WTC11 (cell line): ENCODE results near the gene RAPGEF6. TPM values are rescaled to one million over a fixed set of nuclear protein-coding genes. Genes with fewer than 3 reads are reported as not detected.

Experiments
- ATAC-seq: fragments of 200-7000 bp; cut with Tn5 transposase; 2 replicates; pipeline ENCODE4 v1.10.0; 2021; ENCODE audit warnings: mild to moderate bottlenecking, moderate library complexity
- CTCF ChIA-PET: fragments of 300-600 bp; sonication (Branson Sonifier 250); formaldehyde crosslinking; loops from one replicate; lab custom pipeline; 2021; ENCODE audit warnings: antibody characterized with exemption; lab: Charles Lee
- POLR2A ChIA-PET: fragments of 350-600 bp; sonication (Branson Sonifier 250); formaldehyde crosslinking; loops from one replicate; lab custom pipeline; 2021; ENCODE audit warnings: antibody characterized with exemption; lab: Charles Lee
- DNase-seq: peaks from one replicate; pipeline ENCODE4 v3.0.0; 2021; ENCODE audit warnings: low spot score
- H3K27ac Mint-ChIP-seq: 2 replicates; pipeline ENCODE4 v1.8.0; 2021; ENCODE audit warnings: mixed read lengths
- H3K27me3 Mint-ChIP-seq: 2 replicates; pipeline ENCODE4 v1.8.0; 2021; ENCODE audit warnings: low read depth, mild to moderate bottlenecking, moderate library complexity, mixed read lengths
- H3K36me3 Mint-ChIP-seq: 2 replicates; pipeline ENCODE4 v1.8.0; 2021; ENCODE audit warnings: mixed read lengths
- H3K4me1 Mint-ChIP-seq: 2 replicates; pipeline ENCODE4 v1.8.0; 2022; ENCODE audit warnings: mixed read lengths
- H3K4me3 Mint-ChIP-seq: 2 replicates; pipeline ENCODE4 v1.8.0; 2021; ENCODE audit warnings: mild to moderate bottlenecking, moderate library complexity, mixed read lengths
- H3K9me3 Mint-ChIP-seq: 2 replicates; pipeline ENCODE4 v1.8.0; 2021; ENCODE audit warnings: mixed read lengths
- ATF6 ChIP-seq: sonication (generic); formaldehyde crosslinking; IDR thresholded peaks from 2 replicates; pipeline ENCODE4 v1.8.1; 2023; ENCODE audit warnings: mild to moderate bottlenecking, missing genetic modification reagents
- E2F1 ChIP-seq: sonication (generic); formaldehyde crosslinking; IDR thresholded peaks from 2 replicates; pipeline ENCODE4 v1.8.0; 2022; ENCODE audit warnings: mild to moderate bottlenecking, missing genetic modification reagents
- NR3C1 ChIP-seq: sonication (generic); formaldehyde crosslinking; conservative IDR thresholded peaks from 2 replicates; pipeline ENCODE4 v1.8.1; 2023; ENCODE audit warnings: low read depth, mild to moderate bottlenecking, missing genetic modification reagents
- RELA ChIP-seq: sonication (generic); formaldehyde crosslinking; IDR thresholded peaks from 2 replicates; pipeline ENCODE4 v1.8.1; 2022; ENCODE audit warnings: missing genetic modification reagents, mild to moderate bottlenecking, borderline replicate concordance
- ZBTB21 ChIP-seq: sonication (generic); formaldehyde crosslinking; IDR thresholded peaks from 2 replicates; pipeline ENCODE4 v1.8.1; 2023; ENCODE audit warnings: mild to moderate bottlenecking, missing genetic modification reagents, borderline replicate concordance
- ZMAT4 ChIP-seq: fragments of 250-450 bp; sonication (Bioruptor Pico); IDR thresholded peaks from 2 replicates; pipeline ENCODE4 v1.9.0; 2021; ENCODE audit warnings: mild to moderate bottlenecking
- ZNF423 ChIP-seq: fragments of 250-450 bp; sonication (Bioruptor Pico); IDR thresholded peaks from 2 replicates; pipeline ENCODE4 v2.1.2; 2022; ENCODE audit warnings: mild to moderate bottlenecking, moderate library complexity
- ZNF532 ChIP-seq: fragments of 250-450 bp; sonication (Bioruptor Pico); IDR thresholded peaks from 2 replicates; pipeline ENCODE4 v1.9.0; 2021; ENCODE audit warnings: mild to moderate bottlenecking, borderline replicate concordance
- ZNF671 ChIP-seq: fragments of 250-450 bp; sonication (Bioruptor Pico); IDR thresholded peaks from 2 replicates; pipeline ENCODE4 v1.8.0; 2021; ENCODE audit warnings: mild to moderate bottlenecking
- total RNA-seq: library from RNA; stranded (reverse); gene quantifications from 3 replicates; pipeline ENCODE4 v1.2.3, GENCODE V29; 2021
- TF ChIP-seq, protein P1 (sequence below): sonication (generic); formaldehyde crosslinking; IDR thresholded peaks from 2 replicates; pipeline ENCODE4 v1.8.1; 2022; ENCODE audit warnings: low read depth, missing genetic modification reagents, borderline replicate concordance
- TF ChIP-seq, protein P2 (sequence below): sonication (generic); formaldehyde crosslinking; IDR thresholded peaks from 2 replicates; pipeline ENCODE4 v1.8.1; 2023; ENCODE audit warnings: mild to moderate bottlenecking, missing genetic modification reagents, borderline replicate concordance
- TF ChIP-seq, protein P3 (sequence below): sonication (generic); formaldehyde crosslinking; conservative IDR thresholded peaks from 2 replicates; pipeline ENCODE4 v1.8.1; 2022; ENCODE audit warnings: mild to moderate bottlenecking, missing genetic modification reagents
- TF ChIP-seq, protein P4 (sequence below): sonication (generic); formaldehyde crosslinking; IDR thresholded peaks from 2 replicates; pipeline ENCODE4 v1.8.0; 2022; ENCODE audit warnings: mild to moderate bottlenecking, missing genetic modification reagents

Gene RAPGEF6
- total RNA-seq, 1 experiment from 2014 or later, result 18.0 TPM

DNA sequence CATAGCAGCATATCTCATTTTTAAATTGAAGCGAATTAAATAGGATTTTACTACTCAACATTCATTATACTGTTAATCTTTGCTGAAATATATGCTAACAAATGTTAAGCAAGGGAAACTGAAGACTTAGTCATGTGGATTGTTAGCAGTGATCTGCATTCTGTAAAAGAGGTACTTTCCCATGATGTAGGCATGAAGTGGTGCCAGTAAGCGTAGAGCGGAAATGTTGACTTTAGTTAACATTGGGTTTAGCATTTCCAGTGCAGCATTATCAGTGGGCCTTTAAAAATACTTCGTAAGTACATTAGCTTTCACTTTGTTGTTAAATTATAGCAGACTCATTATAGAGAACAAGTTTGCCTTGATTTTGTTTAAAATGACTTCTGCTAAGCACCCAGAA, 240.9 kb downstream of the RAPGEF6 start (continued):
- TF ChIP-seq ATF6 (CRISPR knock-in tag), result no peak

GRCh38 chr5:131393498-131393968, 241.5 kb downstream of the RAPGEF6 start:
- ChIA-PET CTCF (no interaction called here), POLR2A (no interaction called here)
- H3K4me3 Mint-ChIP-seq, result no peak overlapping the region
- H3K27me3 Mint-ChIP-seq, result no peaks in the 10 kb centered on the region
- no peaks in the 10 kb centered on the region for H3K9me3 Mint-ChIP-seq
- no peaks in the 10 kb centered on the region for H3K4me1 Mint-ChIP-seq
- TF ChIP-seq, protein P1, sequence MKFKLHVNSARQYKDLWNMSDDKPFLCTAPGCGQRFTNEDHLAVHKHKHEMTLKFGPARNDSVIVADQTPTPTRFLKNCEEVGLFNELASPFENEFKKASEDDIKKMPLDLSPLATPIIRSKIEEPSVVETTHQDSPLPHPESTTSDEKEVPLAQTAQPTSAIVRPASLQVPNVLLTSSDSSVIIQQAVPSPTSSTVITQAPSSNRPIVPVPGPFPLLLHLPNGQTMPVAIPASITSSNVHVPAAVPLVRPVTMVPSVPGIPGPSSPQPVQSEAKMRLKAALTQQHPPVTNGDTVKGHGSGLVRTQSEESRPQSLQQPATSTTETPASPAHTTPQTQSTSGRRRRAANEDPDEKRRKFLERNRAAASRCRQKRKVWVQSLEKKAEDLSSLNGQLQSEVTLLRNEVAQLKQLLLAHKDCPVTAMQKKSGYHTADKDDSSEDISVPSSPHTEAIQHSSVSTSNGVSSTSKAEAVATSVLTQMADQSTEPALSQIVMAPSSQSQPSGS (CRISPR knock-in tag), result no peak
- TF ChIP-seq ZMAT4 (CRISPR knock-in tag), result no peak
- TF ChIP-seq ZNF532 (CRISPR knock-in tag), result no peak
- no peak for TF ChIP-seq RELA (CRISPR knock-in tag)
- TF ChIP-seq, protein P2, sequence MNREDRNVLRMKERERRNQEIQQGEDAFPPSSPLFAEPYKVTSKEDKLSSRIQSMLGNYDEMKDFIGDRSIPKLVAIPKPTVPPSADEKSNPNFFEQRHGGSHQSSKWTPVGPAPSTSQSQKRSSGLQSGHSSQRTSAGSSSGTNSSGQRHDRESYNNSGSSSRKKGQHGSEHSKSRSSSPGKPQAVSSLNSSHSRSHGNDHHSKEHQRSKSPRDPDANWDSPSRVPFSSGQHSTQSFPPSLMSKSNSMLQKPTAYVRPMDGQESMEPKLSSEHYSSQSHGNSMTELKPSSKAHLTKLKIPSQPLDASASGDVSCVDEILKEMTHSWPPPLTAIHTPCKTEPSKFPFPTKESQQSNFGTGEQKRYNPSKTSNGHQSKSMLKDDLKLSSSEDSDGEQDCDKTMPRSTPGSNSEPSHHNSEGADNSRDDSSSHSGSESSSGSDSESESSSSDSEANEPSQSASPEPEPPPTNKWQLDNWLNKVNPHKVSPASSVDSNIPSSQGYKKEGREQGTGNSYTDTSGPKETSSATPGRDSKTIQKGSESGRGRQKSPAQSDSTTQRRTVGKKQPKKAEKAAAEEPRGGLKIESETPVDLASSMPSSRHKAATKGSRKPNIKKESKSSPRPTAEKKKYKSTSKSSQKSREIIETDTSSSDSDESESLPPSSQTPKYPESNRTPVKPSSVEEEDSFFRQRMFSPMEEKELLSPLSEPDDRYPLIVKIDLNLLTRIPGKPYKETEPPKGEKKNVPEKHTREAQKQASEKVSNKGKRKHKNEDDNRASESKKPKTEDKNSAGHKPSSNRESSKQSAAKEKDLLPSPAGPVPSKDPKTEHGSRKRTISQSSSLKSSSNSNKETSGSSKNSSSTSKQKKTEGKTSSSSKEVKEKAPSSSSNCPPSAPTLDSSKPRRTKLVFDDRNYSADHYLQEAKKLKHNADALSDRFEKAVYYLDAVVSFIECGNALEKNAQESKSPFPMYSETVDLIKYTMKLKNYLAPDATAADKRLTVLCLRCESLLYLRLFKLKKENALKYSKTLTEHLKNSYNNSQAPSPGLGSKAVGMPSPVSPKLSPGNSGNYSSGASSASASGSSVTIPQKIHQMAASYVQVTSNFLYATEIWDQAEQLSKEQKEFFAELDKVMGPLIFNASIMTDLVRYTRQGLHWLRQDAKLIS (CRISPR knock-in tag), result no peak
- no peak for TF ChIP-seq ZBTB21 (CRISPR knock-in tag)
- H3K27ac Mint-ChIP-seq, result no peak overlapping the region
- no peak for DNase-seq
- H3K36me3 Mint-ChIP-seq, result peaks cover 39% of the 10 kb centered on the region
- ATAC-seq, result no peak

DNA sequence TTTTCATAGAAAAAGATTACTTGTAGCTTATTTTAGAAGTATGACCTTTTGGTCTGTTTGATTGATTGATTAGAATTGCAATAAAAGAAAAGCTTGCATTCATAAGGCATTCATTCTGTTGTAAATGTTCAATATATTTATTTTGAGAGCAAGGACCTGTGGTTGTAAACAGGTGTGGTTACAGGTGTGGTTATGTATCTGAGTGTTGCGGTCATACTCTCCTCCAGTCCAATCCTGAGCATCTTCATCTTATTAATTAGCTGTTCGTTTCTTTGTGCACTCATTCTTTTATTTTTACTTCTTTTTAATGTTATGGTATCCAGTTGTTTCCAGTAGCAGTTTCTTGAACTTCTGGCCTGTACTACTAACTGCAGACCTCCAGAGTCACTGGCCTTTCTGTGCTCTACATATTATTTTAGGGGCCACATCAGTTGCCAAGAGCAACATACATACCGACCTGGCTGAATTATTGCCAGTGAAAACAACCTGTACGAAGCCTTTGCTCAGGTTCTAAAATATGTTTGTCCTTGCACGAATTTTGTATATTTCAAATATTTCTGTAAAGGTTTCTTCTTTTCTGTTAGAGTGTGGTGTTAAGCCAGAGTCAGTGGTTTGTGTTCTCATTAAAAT, 242.4 kb downstream of the RAPGEF6 start:
- H3K27ac Mint-ChIP-seq, result no peak overlapping the region
- H3K9me3 Mint-ChIP-seq, result no peaks in the 10 kb centered on the region
- CTCF ChIA-PET, result no interaction called here
- H3K36me3 Mint-ChIP-seq, result peaks cover 39% of the 10 kb centered on the region
- no peaks in the 10 kb centered on the region for H3K4me1 Mint-ChIP-seq
- DNase-seq, result no peak
- no peak overlapping the region for H3K4me3 Mint-ChIP-seq
- POLR2A ChIA-PET, result no interaction called here
- no peaks in the 10 kb centered on the region for H3K27me3 Mint-ChIP-seq
- no peak for ATAC-seq
- TF ChIP-seq ZBTB21 (CRISPR knock-in tag), result no peak
- TF ChIP-seq, protein P3, sequence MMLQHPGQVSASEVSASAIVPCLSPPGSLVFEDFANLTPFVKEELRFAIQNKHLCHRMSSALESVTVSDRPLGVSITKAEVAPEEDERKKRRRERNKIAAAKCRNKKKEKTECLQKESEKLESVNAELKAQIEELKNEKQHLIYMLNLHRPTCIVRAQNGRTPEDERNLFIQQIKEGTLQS, result no peak
- no peak for TF ChIP-seq ZNF423 (CRISPR knock-in tag)
- TF ChIP-seq NR3C1 (CRISPR knock-in tag), result no peak
- no peak for TF ChIP-seq E2F1
- no peak for TF ChIP-seq ZNF671 (CRISPR knock-in tag)
- TF ChIP-seq, protein P4, sequence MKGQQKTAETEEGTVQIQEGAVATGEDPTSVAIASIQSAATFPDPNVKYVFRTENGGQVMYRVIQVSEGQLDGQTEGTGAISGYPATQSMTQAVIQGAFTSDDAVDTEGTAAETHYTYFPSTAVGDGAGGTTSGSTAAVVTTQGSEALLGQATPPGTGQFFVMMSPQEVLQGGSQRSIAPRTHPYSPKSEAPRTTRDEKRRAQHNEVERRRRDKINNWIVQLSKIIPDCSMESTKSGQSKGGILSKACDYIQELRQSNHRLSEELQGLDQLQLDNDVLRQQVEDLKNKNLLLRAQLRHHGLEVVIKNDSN, result no peak
